GM23338 (cell line): ENCODE data around the gene XPC. TPM values are rescaled to one million over a fixed set of nuclear protein-coding genes. Genes with fewer than 3 reads are reported as not detected.

Source experiments
- CTCF ChIP-seq, 2 experiments: fragments of 200-600 bp in 1 of 2; sonication (generic) in 1 of 2; conservative IDR thresholded peaks; 2 replicates each; pipeline versions ENCODE4 v1.5.1 to v1.6.1; 2016 to 2017; ENCODE audit warnings: antibody characterized with exemption in 2 of 2, low read depth in 2 of 2, mild to moderate bottlenecking in 2 of 2, moderate library complexity in 1 of 2
- ETS1 ChIP-seq: IDR thresholded peaks from 2 replicates; pipeline ENCODE4 v1.6.1; 2016; ENCODE audit warnings: antibody characterized with exemption
- EZH2 ChIP-seq: fragments of 200-600 bp; sonication (generic); IDR thresholded peaks from one replicate; pipeline ENCODE4 v1.8.0; 2017; ENCODE audit warnings: antibody characterized with exemption, mild to moderate bottlenecking, low read depth; ENCODE audit not compliant: unreplicated experiment
- EZH2phosphoT487 ChIP-seq: fragments of 200-600 bp; sonication (generic); IDR thresholded peaks from one replicate; pipeline ENCODE4 v1.8.1; 2018; ENCODE audit warnings: antibody characterized with exemption; ENCODE audit not compliant: unreplicated experiment
- JUNB ChIP-seq: IDR thresholded peaks from one replicate; pipeline ENCODE4 v1.6.1; 2016; ENCODE audit warnings: antibody characterized with exemption; ENCODE audit not compliant: unreplicated experiment
- POLR2AphosphoS5 ChIP-seq: IDR thresholded peaks from 2 replicates; pipeline ENCODE4 v1.6.1; 2016; ENCODE audit warnings: antibody characterized with exemption, low read depth
- STAT1 ChIP-seq: IDR thresholded peaks from one replicate; pipeline ENCODE4 v1.6.1; 2016; ENCODE audit warnings: antibody characterized with exemption; ENCODE audit not compliant: unreplicated experiment
- ZNF462 ChIP-seq: fragments of 250-450 bp; sonication (Bioruptor Pico); IDR thresholded peaks from 2 replicates; pipeline ENCODE4 v1.5.0; 2020; ENCODE audit warnings: mild to moderate bottlenecking, moderate library complexity
- polyA plus RNA-seq: library from polyadenylated mRNA; unstranded; fragments of >200 nt; fragmentation: Nextera tagmentation; extraction: Ambion mirVana; gene quantifications from 2 replicates; pipeline ENCODE4 v1.2.1, GENCODE V29; 2016
- total RNA-seq: library from RNA; depleted of rRNA; stranded (reverse); fragments of >200 nt; shearing (Covaris generic); gene quantifications from 2 replicates; pipeline ENCODE4 v1.2.3, GENCODE V29; 2014

The XPC gene
- total and polyA plus RNA-seq, 2 experiments from 2014 or later, result 34.9 to 41.5 TPM

- no peak for TF ChIP-seq ZNF462 (CRISPR knock-in tag)
- no peak for TF ChIP-seq STAT1
- no peak for TF ChIP-seq POLR2AphosphoS5
- no peak for TF ChIP-seq EZH2phosphoT487
- TF ChIP-seq ETS1, result no peak
- no peak for TF ChIP-seq CTCF (conservative IDR thresholded peaks at IDR 0.05; ENCODE audit: low read depth in 2 of 2)
- TF ChIP-seq EZH2, result no peak
- no peak for TF ChIP-seq JUNB
Observed at GRCh38 chr3:14204515-14205284, 26.3 kb upstream of the XPC start (continued).
